Stimulated activated effector memory CD8-positive, alpha-beta T cell treated with anti-CD3 and anti-CD28 coated beads, Interleukin-12 subunit alpha, Interleukin-12 subunit beta, amount 100 ng/mL, for 72 hours (primary cell): Measurements from ENCODE around the gene SCAPER.
A peak's percentile ranks its signal among the peaks of the same experiment; 100 is the strongest.
"Not testable (repeated sequence)": the region's sequence is repeated elsewhere in the genome, so short reads cannot be mapped to it uniquely, and the experiment has no call there.

Experiments
- ATAC-seq: fragments of 150-1000 bp; cut with Tn5 transposase; 2 replicates; pipeline ENCODE4 v1.10.0; 2021
- DNase-seq, 2 donors: peaks; one replicate each; pipeline ENCODE4 v3.0.0; 2021 to 2022; ENCODE audit warnings: low spot score in 2 of 2
- H3K27ac Mint-ChIP-seq: one replicate; pipeline ENCODE4 v1.8.0; 2022; ENCODE audit warnings: mild to moderate bottlenecking, mixed read lengths
- H3K36me3 Mint-ChIP-seq: one replicate; pipeline ENCODE4 v1.8.0; 2022; ENCODE audit warnings: mild to moderate bottlenecking, mixed read lengths
- H3K4me1 Mint-ChIP-seq: one replicate; pipeline ENCODE4 v1.8.0; 2022; ENCODE audit warnings: mixed read lengths
- H3K4me3 Mint-ChIP-seq: one replicate; pipeline ENCODE4 v1.8.0; 2022; ENCODE audit warnings: mild to moderate bottlenecking, mixed read lengths
- H3K9me3 Mint-ChIP-seq: one replicate; pipeline ENCODE4 v1.8.0; 2022; ENCODE audit warnings: mixed read lengths

SCAPER gene

GRCh38 chr15:76892836-76893235 lies 12.3 kb downstream of the SCAPER start:
- Mint-ChIP-seq H3K4me1 (peaks cover 51% of the 10 kb centered on the region), H3K36me3 (peaks cover 12% of the 10 kb centered on the region)
- not testable (repeated sequence) for H3K27ac Mint-ChIP-seq

GRCh38 chr15:76887280-76888141 lies 17.6 kb downstream of the SCAPER start:
- H3K36me3 Mint-ChIP-seq, H3K27ac Mint-ChIP-seq, DNase-seq, H3K9me3 Mint-ChIP-seq, H3K4me3 Mint-ChIP-seq, ATAC-seq: not testable (repeated sequence)
- H3K4me1 Mint-ChIP-seq: peaks cover 34% of the 10 kb centered on the region

More at GRCh38 chr15:76892836-76893235, 12.3 kb downstream of the SCAPER start:
- not testable (repeated sequence) for H3K4me3 Mint-ChIP-seq, H3K9me3 Mint-ChIP-seq, DNase-seq, ATAC-seq

- H3K4me3 Mint-ChIP-seq: no peak overlapping the region
- H3K4me1 Mint-ChIP-seq: peaks cover 25% of the 10 kb centered on the region
- H3K27ac Mint-ChIP-seq: no peak overlapping the region
- ATAC-seq (no peak), DNase-seq (no peak)
- peaks cover 13% of the 10 kb centered on the region for H3K36me3 Mint-ChIP-seq
- H3K9me3 Mint-ChIP-seq: no peaks in the 10 kb centered on the region
Measured at GRCh38 chr15:76885212-76885611, 19.9 kb downstream of the SCAPER start.

GRCh38 chr15:76875911-76876310 lies 29.2 kb downstream of the SCAPER start:
- peaks cover 26% of the 10 kb centered on the region for H3K36me3 Mint-ChIP-seq
- DNase-seq (no peak), ATAC-seq (no peak)
- H3K9me3 Mint-ChIP-seq: no peaks in the 10 kb centered on the region
- no peak overlapping the region for H3K4me3 Mint-ChIP-seq
- no peak overlapping the region for H3K27ac Mint-ChIP-seq
- peaks cover 25% of the 10 kb centered on the region for H3K4me1 Mint-ChIP-seq

GRCh38 chr15:76873066-76873465 lies 32.1 kb downstream of the SCAPER start:
- not testable (repeated sequence) for H3K4me3 Mint-ChIP-seq, ATAC-seq, H3K9me3 Mint-ChIP-seq, DNase-seq
- H3K27ac Mint-ChIP-seq: peak overlapping the region; percentile 7
- H3K36me3 Mint-ChIP-seq: peaks cover 26% of the 10 kb centered on the region
- H3K4me1 Mint-ChIP-seq: peaks cover 14% of the 10 kb centered on the region

- ATAC-seq (no peak), DNase-seq (no peak)
- peaks cover 26% of the 10 kb centered on the region for H3K36me3 Mint-ChIP-seq
- H3K9me3 Mint-ChIP-seq: no peaks in the 10 kb centered on the region
- H3K27ac Mint-ChIP-seq: peak overlapping the region; percentile 9
- no peak overlapping the region for H3K4me3 Mint-ChIP-seq
- peaks cover 16% of the 10 kb centered on the region for H3K4me1 Mint-ChIP-seq
Measured at GRCh38 chr15:76871930-76872329, 33.2 kb downstream of the SCAPER start.

- Mint-ChIP-seq H3K27ac (no peak overlapping the region), H3K36me3 (peaks cover 7% of the 10 kb centered on the region), H3K4me3 (no peak overlapping the region), H3K4me1 (peaks cover 37% of the 10 kb centered on the region), H3K9me3 (no peaks in the 10 kb centered on the region)
- no peak for DNase-seq
- ATAC-seq: no peak
Measured at GRCh38 chr15:76868740-76869139, 36.4 kb downstream of the SCAPER start.

GRCh38 chr15:76866716-76867321 lies 38.3 kb downstream of the SCAPER start:
- H3K4me1 Mint-ChIP-seq: peaks cover 44% of the 10 kb centered on the region
- no peak overlapping the region for H3K4me3 Mint-ChIP-seq
- no peak overlapping the region for H3K27ac Mint-ChIP-seq
- no peak for ATAC-seq
- H3K36me3 Mint-ChIP-seq: peaks cover 3% of the 10 kb centered on the region
- H3K9me3 Mint-ChIP-seq: no peaks in the 10 kb centered on the region
- no peak for DNase-seq

- Mint-ChIP-seq H3K4me1 (peaks cover 45% of the 10 kb centered on the region), H3K9me3 (no peaks in the 10 kb centered on the region), H3K27ac (peak overlapping the region; percentile 33), H3K4me3 (no peak overlapping the region), H3K36me3 (peaks cover 6% of the 10 kb centered on the region)
- DNase-seq (no peak), ATAC-seq (peak; percentile 31)
Measured at GRCh38 chr15:76866008-76866407, 39.1 kb downstream of the SCAPER start.

GRCh38 chr15:76865548-76865991 lies 39.6 kb downstream of the SCAPER start:
- H3K4me1 Mint-ChIP-seq: peaks cover 45% of the 10 kb centered on the region
- DNase-seq: no peak
- ATAC-seq: peak; percentile 87
- peak overlapping the region; percentile 33 for H3K27ac Mint-ChIP-seq
- H3K36me3 Mint-ChIP-seq: peaks cover 6% of the 10 kb centered on the region
- no peak overlapping the region for H3K4me3 Mint-ChIP-seq
- no peaks in the 10 kb centered on the region for H3K9me3 Mint-ChIP-seq

- H3K36me3 Mint-ChIP-seq: peaks cover 6% of the 10 kb centered on the region
- H3K27ac Mint-ChIP-seq: no peak overlapping the region
- no peak overlapping the region for H3K4me3 Mint-ChIP-seq
- DNase-seq: no peak
- peaks cover 45% of the 10 kb centered on the region for H3K4me1 Mint-ChIP-seq
- ATAC-seq: no peak
- no peaks in the 10 kb centered on the region for H3K9me3 Mint-ChIP-seq
Measured at GRCh38 chr15:76864586-76864985, 40.6 kb downstream of the SCAPER start.

GRCh38 chr15:76863693-76864092 lies 41.4 kb downstream of the SCAPER start:
- no peak overlapping the region for H3K4me3 Mint-ChIP-seq
- H3K36me3 Mint-ChIP-seq: peaks cover 6% of the 10 kb centered on the region
- ATAC-seq (no peak), DNase-seq (no peak)
- H3K9me3 Mint-ChIP-seq: no peaks in the 10 kb centered on the region
- H3K27ac Mint-ChIP-seq: no peak overlapping the region
- H3K4me1 Mint-ChIP-seq: peaks cover 45% of the 10 kb centered on the region

- no peaks in the 10 kb centered on the region for H3K9me3 Mint-ChIP-seq
- H3K36me3 Mint-ChIP-seq: peaks cover 6% of the 10 kb centered on the region
- no peak overlapping the region for H3K4me3 Mint-ChIP-seq
- DNase-seq (no peak), ATAC-seq (no peak)
- H3K27ac Mint-ChIP-seq: no peak overlapping the region
- H3K4me1 Mint-ChIP-seq: peaks cover 45% of the 10 kb centered on the region
Measured at GRCh38 chr15:76863123-76863522, 42.0 kb downstream of the SCAPER start.

- no peak for ATAC-seq
- Mint-ChIP-seq H3K4me3 (no peak overlapping the region), H3K36me3 (peaks cover 6% of the 10 kb centered on the region), H3K9me3 (no peaks in the 10 kb centered on the region), H3K4me1 (peaks cover 38% of the 10 kb centered on the region), H3K27ac (no peak overlapping the region)
- no peak for DNase-seq
Measured at GRCh38 chr15:76861815-76862397, 43.2 kb downstream of the SCAPER start.

- DNase-seq: no peak
- Mint-ChIP-seq H3K36me3 (peaks cover 10% of the 10 kb centered on the region), H3K27ac (no peak overlapping the region), H3K9me3 (peaks cover 2% of the 10 kb centered on the region), H3K4me1 (peaks cover 27% of the 10 kb centered on the region), H3K4me3 (no peak overlapping the region)
- ATAC-seq: no peak
Measured at GRCh38 chr15:76860201-76860600, 44.9 kb downstream of the SCAPER start.
